Activated CD8-positive, alpha-beta memory T cell treated with anti-CD3 and anti-CD28 coated beads, Interleukin-2, amount 10 ng/mL, durations not matched to agents 7 days and 5 days (primary cell): ENCODE results near the gene CSMD2. TPM values are rescaled to one million over a fixed set of nuclear protein-coding genes. Genes with fewer than 3 reads are reported as not detected.
"Not testable (repeated sequence)": the region's sequence is repeated elsewhere in the genome, so short reads cannot be mapped to it uniquely, and the experiment has no call there.

ENCODE experiments used
- ATAC-seq: fragments of 150-1000 bp; cut with Tn5 transposase; one replicate; pipeline ENCODE4 v1.10.0; 2021; ENCODE audit warnings: moderate library complexity
- CTCF ChIA-PET: fragments of 350-600 bp; sonication (Branson Sonifier 250); formaldehyde crosslinking; loops from one replicate; lab custom pipeline; 2021; ENCODE audit warnings: antibody characterized with exemption; lab: Charles Lee
- DNase-seq: peaks from one replicate; pipeline ENCODE4 v3.0.0-alpha.2; 2020
- H3K27ac Mint-ChIP-seq: one replicate; pipeline ENCODE4 v1.8.0; 2021; ENCODE audit warnings: mild to moderate bottlenecking, mixed read lengths
- H3K27me3 Mint-ChIP-seq: one replicate; pipeline ENCODE4 v1.8.0; 2021; ENCODE audit warnings: mixed read lengths
- H3K36me3 Mint-ChIP-seq: one replicate; pipeline ENCODE4 v1.8.0; 2021; ENCODE audit warnings: mild to moderate bottlenecking, mixed read lengths
- H3K4me1 Mint-ChIP-seq: one replicate; pipeline ENCODE4 v1.8.0; 2021; ENCODE audit warnings: mixed read lengths
- H3K4me3 Mint-ChIP-seq: one replicate; pipeline ENCODE4 v1.8.0; 2021; ENCODE audit warnings: mild to moderate bottlenecking, moderate library complexity, mixed read lengths
- H3K9me3 Mint-ChIP-seq: one replicate; pipeline ENCODE4 v1.8.0; 2022; ENCODE audit warnings: low read depth, mixed read lengths
- total RNA-seq, 2 experiments: library from RNA; stranded (reverse); gene quantifications; one replicate each; pipeline ENCODE4 v1.2.3, GENCODE V29; 2021

Gene CSMD2
- total RNA-seq, 2 experiments from 2014 or later: not detected

- DNase-seq (no peak), ATAC-seq (no peak)
- H3K4me3 Mint-ChIP-seq: no peak overlapping the region
- peaks cover 3% of the 10 kb centered on the region for H3K9me3 Mint-ChIP-seq
- no peaks in the 10 kb centered on the region for H3K36me3 Mint-ChIP-seq
- H3K27me3 Mint-ChIP-seq: no peaks in the 10 kb centered on the region
- CTCF ChIA-PET: no interaction called here
- no peaks in the 10 kb centered on the region for H3K4me1 Mint-ChIP-seq
- H3K27ac Mint-ChIP-seq: no peak overlapping the region
Observed at GRCh38 chr1:34115233-34115632, 49.8 kb downstream of the CSMD2 start.

- CTCF ChIA-PET: no interaction called here
- H3K27me3 Mint-ChIP-seq: no peaks in the 10 kb centered on the region
- H3K9me3 Mint-ChIP-seq: peaks cover 3% of the 10 kb centered on the region
- H3K4me1 Mint-ChIP-seq: no peaks in the 10 kb centered on the region
- H3K27ac Mint-ChIP-seq: no peak overlapping the region
- H3K4me3 Mint-ChIP-seq: no peak overlapping the region
- ATAC-seq (no peak), DNase-seq (no peak)
- H3K36me3 Mint-ChIP-seq: no peaks in the 10 kb centered on the region
Observed at GRCh38 chr1:34113887-34114286, 51.1 kb downstream of the CSMD2 start.

DNA sequence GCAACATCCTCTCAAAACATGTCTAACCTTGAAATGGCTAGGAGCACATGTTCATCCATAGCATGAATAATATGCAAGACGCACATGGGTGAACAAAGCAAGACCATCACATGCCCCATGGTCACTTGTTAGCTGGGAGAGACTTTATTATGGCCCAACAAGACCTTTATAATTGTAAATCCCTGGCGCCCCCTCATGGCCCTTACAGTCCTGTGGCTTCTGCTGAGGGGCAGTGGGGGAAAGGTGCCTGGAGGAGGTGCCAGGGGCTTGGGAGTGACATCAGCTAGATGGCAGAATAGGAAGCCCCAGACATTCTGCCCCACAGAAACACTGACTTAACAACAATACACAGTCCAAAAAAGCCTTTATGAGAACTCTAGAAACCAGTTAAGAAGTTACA, 51.7 kb downstream of the CSMD2 start:
- Mint-ChIP-seq H3K4me3 (no peak overlapping the region), H3K9me3 (no peaks in the 10 kb centered on the region), H3K36me3 (no peaks in the 10 kb centered on the region), H3K27me3 (no peaks in the 10 kb centered on the region), H3K27ac (no peak overlapping the region), H3K4me1 (no peaks in the 10 kb centered on the region)
- CTCF ChIA-PET: no interaction called here
- no peak for ATAC-seq
- DNase-seq: no peak

DNA sequence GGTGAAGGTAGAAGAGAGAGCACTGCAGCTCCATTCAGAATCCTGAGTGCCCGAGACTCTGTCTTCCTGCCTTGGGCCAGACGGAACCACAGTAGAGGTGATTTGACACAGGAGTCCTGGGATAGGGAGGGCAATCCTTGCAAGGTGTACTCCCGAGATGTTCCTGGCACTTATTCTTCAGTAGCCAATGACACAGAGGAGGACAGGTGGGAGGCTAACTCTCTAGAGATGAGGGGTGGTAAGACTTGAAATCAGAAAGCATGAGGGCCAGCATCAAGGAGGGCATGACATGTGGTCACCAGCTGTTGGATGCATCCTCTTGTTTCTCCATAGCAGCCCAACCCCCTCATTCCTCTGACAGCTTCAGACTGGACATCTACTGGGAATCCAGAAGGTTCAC, 56.3 kb downstream of the CSMD2 start:
- Mint-ChIP-seq H3K27ac (no peak overlapping the region), H3K36me3 (no peaks in the 10 kb centered on the region), H3K27me3 (no peaks in the 10 kb centered on the region), H3K4me3 (no peak overlapping the region), H3K4me1 (no peaks in the 10 kb centered on the region), H3K9me3 (no peaks in the 10 kb centered on the region)
- no peak for ATAC-seq
- DNase-seq: no peak
- CTCF ChIA-PET: no interaction called here

- Mint-ChIP-seq H3K27ac (no peak overlapping the region), H3K4me3 (no peak overlapping the region), H3K27me3 (no peaks in the 10 kb centered on the region), H3K4me1 (no peaks in the 10 kb centered on the region), H3K9me3 (no peaks in the 10 kb centered on the region), H3K36me3 (no peaks in the 10 kb centered on the region)
- DNase-seq: no peak
- ATAC-seq: no peak
- CTCF ChIA-PET: no interaction called here
Observed at GRCh38 chr1:34108269-34108668, 56.8 kb downstream of the CSMD2 start.

DNA sequence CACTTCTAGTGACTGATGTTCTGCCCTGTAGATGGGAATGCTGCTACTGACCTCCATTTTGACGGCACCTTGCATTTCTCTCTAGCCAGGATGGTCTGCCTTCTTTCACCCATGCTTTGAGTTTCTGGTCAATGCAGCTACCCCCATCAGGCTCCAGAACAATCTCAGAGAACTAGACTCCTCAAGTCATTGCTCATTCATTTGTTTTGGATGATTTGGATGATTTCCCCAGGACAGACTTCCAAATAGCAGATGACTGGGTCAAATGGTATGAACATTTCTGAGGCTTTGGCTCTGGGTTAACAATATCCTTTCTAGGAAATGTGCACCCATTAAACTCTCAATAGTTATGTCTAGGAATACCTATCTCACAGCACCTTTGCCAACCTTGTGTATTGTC, 63.9 kb downstream of the CSMD2 start:
- H3K4me3 Mint-ChIP-seq: no peak overlapping the region
- DNase-seq (no peak), ATAC-seq (no peak)
- CTCF ChIA-PET: no interaction called here
- no peaks in the 10 kb centered on the region for H3K9me3 Mint-ChIP-seq
- no peak overlapping the region for H3K27ac Mint-ChIP-seq
- H3K4me1 Mint-ChIP-seq: no peaks in the 10 kb centered on the region
- no peaks in the 10 kb centered on the region for H3K36me3 Mint-ChIP-seq
- no peaks in the 10 kb centered on the region for H3K27me3 Mint-ChIP-seq

GRCh38 chr1:34100332-34100731, 64.7 kb downstream of the CSMD2 start:
- ATAC-seq (no peak), DNase-seq (no peak)
- H3K27me3 Mint-ChIP-seq: no peaks in the 10 kb centered on the region
- no peak overlapping the region for H3K27ac Mint-ChIP-seq
- no peaks in the 10 kb centered on the region for H3K4me1 Mint-ChIP-seq
- H3K9me3 Mint-ChIP-seq: no peaks in the 10 kb centered on the region
- H3K36me3 Mint-ChIP-seq: no peaks in the 10 kb centered on the region
- no peak overlapping the region for H3K4me3 Mint-ChIP-seq
- CTCF ChIA-PET: no interaction called here

- H3K9me3 Mint-ChIP-seq, H3K27ac Mint-ChIP-seq, H3K4me3 Mint-ChIP-seq, DNase-seq, H3K36me3 Mint-ChIP-seq, CTCF ChIA-PET, H3K4me1 Mint-ChIP-seq, H3K27me3 Mint-ChIP-seq, ATAC-seq: not testable (repeated sequence)
Observed at GRCh38 chr1:34092399-34092798, 72.6 kb downstream of the CSMD2 start.

DNA sequence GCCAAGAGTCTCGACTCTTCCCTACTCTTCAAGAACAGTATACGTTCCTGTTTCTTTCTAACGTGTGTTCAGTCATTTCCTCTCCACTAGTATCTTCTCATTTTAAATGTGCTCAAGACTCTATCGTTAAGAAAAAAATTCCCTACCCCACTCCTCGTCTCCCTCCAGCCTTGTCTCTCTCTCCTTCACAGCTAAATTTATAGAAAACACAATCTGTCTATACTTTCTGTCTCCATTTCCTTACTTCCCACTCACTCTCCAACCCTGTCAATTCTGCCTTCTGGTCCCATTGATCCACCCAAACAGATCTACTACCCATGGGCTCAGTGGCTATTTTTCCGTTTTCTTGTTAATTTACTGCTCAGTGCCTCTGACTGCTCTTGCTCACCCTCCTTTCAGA, 75.3 kb downstream of the CSMD2 start:
- Mint-ChIP-seq H3K36me3 (no peaks in the 10 kb centered on the region), H3K4me1 (no peaks in the 10 kb centered on the region), H3K4me3 (no peak overlapping the region), H3K9me3 (no peaks in the 10 kb centered on the region), H3K27me3 (no peaks in the 10 kb centered on the region), H3K27ac (no peak overlapping the region)
- DNase-seq (no peak), ATAC-seq (no peak)
- CTCF ChIA-PET: no interaction called here

DNA sequence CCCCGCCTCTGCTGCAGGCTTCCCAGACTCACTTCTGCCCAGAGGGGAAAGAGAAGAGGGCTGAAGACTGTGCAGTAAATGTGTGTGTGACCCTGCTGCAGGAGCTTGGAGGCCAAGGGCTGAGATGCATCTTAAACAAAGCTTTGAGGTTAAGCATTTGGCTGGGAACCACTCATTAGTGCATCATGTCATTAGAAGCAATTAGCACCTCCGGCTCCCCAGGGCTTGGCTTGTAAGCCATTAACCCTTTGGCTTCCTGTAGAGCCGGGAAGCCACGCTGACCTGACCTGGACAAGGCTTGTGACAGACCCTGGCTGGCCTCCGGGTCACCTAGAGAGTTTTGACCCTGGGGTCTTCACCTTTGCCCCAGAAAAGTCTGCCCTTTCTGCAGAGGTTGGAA, 77.0 kb downstream of the CSMD2 start:
- H3K36me3 Mint-ChIP-seq: no peaks in the 10 kb centered on the region
- H3K9me3 Mint-ChIP-seq: no peaks in the 10 kb centered on the region
- no peak overlapping the region for H3K27ac Mint-ChIP-seq
- no peak overlapping the region for H3K4me3 Mint-ChIP-seq
- no peak for ATAC-seq
- no peaks in the 10 kb centered on the region for H3K4me1 Mint-ChIP-seq
- no peaks in the 10 kb centered on the region for H3K27me3 Mint-ChIP-seq
- DNase-seq: no peak
- CTCF ChIA-PET: no interaction called here

- Mint-ChIP-seq H3K27me3 (no peaks in the 10 kb centered on the region), H3K9me3 (no peaks in the 10 kb centered on the region), H3K4me1 (no peaks in the 10 kb centered on the region), H3K27ac (no peak overlapping the region), H3K4me3 (no peak overlapping the region), H3K36me3 (no peaks in the 10 kb centered on the region)
- DNase-seq (no peak), ATAC-seq (no peak)
- CTCF ChIA-PET: no interaction called here
Observed at GRCh38 chr1:34086561-34086960, 78.5 kb downstream of the CSMD2 start.

DNA sequence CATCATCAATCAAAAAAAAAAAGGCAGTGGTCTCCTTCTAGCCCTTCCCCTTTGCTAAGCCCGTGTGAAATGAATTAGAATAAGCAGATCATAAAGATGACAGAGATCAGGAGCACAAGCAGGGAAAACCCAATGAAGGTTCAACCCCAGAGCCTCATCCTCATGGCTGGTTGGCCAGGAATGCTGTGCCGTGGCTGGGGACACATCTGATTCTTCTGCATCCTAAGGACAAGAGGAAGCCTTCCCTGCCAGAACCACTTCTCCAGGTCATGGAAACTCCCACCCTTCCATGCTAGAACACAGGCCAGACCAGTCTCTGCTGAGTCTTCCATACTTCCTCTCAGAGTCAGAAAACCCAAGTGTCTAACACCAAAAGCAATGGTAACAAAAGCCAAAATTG, 81.1 kb downstream of the CSMD2 start:
- ATAC-seq (no peak), DNase-seq (no peak)
- Mint-ChIP-seq H3K27ac (no peak overlapping the region), H3K36me3 (no peaks in the 10 kb centered on the region), H3K27me3 (no peaks in the 10 kb centered on the region), H3K4me1 (no peaks in the 10 kb centered on the region), H3K9me3 (peaks cover 4% of the 10 kb centered on the region), H3K4me3 (no peak overlapping the region)
- CTCF ChIA-PET: no interaction called here

GRCh38 chr1:34082085-34082670, 82.9 kb downstream of the CSMD2 start:
- H3K4me3 Mint-ChIP-seq, H3K27ac Mint-ChIP-seq, H3K4me1 Mint-ChIP-seq, ATAC-seq, H3K36me3 Mint-ChIP-seq, H3K27me3 Mint-ChIP-seq, DNase-seq, CTCF ChIA-PET, H3K9me3 Mint-ChIP-seq: not testable (repeated sequence)

DNA sequence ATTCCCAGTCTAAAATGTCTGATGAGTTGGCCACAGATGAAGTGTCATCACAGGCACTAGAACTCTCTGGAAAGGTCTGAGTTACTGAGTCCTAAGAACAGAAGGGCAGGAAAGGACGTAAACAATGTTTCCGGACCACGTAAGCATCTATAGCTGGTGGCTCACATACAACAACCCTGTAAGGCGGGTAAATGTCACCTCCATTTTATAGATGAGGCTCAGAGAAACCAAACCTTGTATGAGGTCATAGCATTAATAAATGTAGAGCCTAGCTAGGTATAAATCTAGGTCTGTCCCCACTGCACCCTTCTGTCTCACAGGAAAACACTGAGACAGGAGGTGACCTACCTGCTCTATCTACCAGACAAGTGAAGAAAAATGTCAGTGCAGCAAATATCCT, 86.6 kb downstream of the CSMD2 start:
- no peaks in the 10 kb centered on the region for H3K27me3 Mint-ChIP-seq
- no peak for ATAC-seq
- peaks cover 5% of the 10 kb centered on the region for H3K9me3 Mint-ChIP-seq

GRCh38 chr1:34075576-34075975, 89.5 kb downstream of the CSMD2 start:
- Mint-ChIP-seq H3K36me3 (no peaks in the 10 kb centered on the region), H3K27ac (no peak overlapping the region), H3K4me1 (no peaks in the 10 kb centered on the region), H3K4me3 (no peak overlapping the region), H3K9me3 (peaks cover 2% of the 10 kb centered on the region), H3K27me3 (no peaks in the 10 kb centered on the region)
- ATAC-seq: no peak
- CTCF ChIA-PET: no interaction called here
- DNase-seq: no peak

More for the DNA sequence above, 86.6 kb downstream of the CSMD2 start:
- no peaks in the 10 kb centered on the region for H3K36me3 Mint-ChIP-seq
- DNase-seq: no peak
- no peak overlapping the region for H3K4me3 Mint-ChIP-seq
- CTCF ChIA-PET: no interaction called here
- no peaks in the 10 kb centered on the region for H3K4me1 Mint-ChIP-seq
- H3K27ac Mint-ChIP-seq: no peak overlapping the region
